ENCODE data around the gene EPS15. TPM values are rescaled to one million over a fixed set of nuclear protein-coding genes. Genes with fewer than 3 reads are reported as not detected.
A peak's percentile ranks its signal among the peaks of the same experiment; 100 is the strongest.
"Not testable (repeated sequence)": the region's sequence is repeated elsewhere in the genome, so short reads cannot be mapped to it uniquely, and the experiment has no call there.

The EPS15 gene
- total and polyA plus RNA-seq, 12 donors = 31.7 to 180 (median 104) TPM

DNA sequence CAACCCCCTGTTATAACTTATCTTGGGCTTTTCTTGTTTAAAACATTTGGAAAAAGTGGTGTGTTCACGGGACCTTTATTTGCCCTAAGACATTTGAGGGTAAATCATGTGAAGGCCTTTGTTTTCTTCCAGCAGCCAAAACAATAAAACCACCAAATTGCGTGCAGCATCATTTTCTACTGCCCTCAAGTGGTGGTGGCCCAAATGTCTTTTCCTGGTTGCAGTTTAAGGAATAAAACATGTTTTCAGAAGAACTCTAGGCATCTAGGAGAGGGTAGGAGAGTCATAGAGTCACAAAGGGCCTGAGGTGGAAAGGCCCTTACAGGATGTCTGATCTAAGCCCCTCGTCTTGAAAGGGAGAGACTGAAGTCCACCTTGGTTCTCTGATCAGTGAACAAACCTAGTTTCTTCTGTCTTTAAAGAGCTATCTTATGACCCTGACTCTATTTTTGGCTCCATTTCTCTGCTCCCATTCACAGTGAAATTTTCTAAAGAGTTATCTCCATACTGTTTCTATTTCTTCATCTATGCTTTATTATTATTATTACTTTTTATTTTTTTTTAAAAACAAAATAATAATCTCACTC lies 16.0 kb upstream of the EPS15 start:
- intact Hi-C loops (cut with DNase I) = loop anchor here in 1 of 2 donors (10.0 kb wide), 1 partner anchor 190 kb away; no protein-coding TSS in a partner anchor
- Histone ChIP-seq H3K36me3 (replicated peaks in 1 of 2) (no peaks in the 10 kb centered on the region), H3K27ac (peak overlapping the region in 2 of 5 donors; percentile 67 to 82), H3K4me3 (no peak overlapping the region), H3K4me1 (replicated peaks in 1 of 2) (peaks cover 11 to 13% of the 10 kb centered on the region in 2 donors), H3K9me3 (replicated peaks in 1 of 3) (no peaks in the 10 kb centered on the region), H3K27me3 (no peaks in the 10 kb centered on the region)
- peak; percentile 69 to 89 (median 73) for DNase-seq
- WGBS, 4 donors = 0 to 8% (median 3%) methylated on average over 3 of the region's 3 CpGs
- TF ChIP-seq, protein P1, sequence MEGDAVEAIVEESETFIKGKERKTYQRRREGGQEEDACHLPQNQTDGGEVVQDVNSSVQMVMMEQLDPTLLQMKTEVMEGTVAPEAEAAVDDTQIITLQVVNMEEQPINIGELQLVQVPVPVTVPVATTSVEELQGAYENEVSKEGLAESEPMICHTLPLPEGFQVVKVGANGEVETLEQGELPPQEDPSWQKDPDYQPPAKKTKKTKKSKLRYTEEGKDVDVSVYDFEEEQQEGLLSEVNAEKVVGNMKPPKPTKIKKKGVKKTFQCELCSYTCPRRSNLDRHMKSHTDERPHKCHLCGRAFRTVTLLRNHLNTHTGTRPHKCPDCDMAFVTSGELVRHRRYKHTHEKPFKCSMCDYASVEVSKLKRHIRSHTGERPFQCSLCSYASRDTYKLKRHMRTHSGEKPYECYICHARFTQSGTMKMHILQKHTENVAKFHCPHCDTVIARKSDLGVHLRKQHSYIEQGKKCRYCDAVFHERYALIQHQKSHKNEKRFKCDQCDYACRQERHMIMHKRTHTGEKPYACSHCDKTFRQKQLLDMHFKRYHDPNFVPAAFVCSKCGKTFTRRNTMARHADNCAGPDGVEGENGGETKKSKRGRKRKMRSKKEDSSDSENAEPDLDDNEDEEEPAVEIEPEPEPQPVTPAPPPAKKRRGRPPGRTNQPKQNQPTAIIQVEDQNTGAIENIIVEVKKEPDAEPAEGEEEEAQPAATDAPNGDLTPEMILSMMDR (IDR thresholded peaks at IDR 0.05) = peak; percentile 70 to 88 (median 86)
- TF ChIP-seq POLR2A (IDR thresholded peaks at IDR 0.05) = no peak

DNA sequence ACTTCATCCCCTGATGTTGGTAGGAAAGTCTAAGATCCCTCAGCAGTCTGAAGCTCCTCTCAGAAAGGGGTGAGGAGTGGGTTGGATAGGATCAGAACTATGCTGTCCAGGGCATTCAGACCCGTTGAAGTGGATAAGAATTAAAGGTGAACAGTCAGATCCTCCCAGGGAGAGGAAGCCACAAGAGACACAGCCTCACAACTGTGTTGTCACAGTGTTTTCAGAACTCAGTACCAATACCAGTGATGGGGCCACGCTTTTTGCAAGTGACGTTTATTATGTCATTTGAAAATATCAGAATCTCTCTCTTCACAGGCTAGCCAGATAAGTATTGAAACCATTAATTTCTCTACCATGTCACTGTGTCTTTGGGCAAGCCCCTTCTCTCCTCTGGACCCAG lies 15.4 kb upstream of the EPS15 start:
- no peak overlapping the region for H3K4me3 ChIP-seq
- intact Hi-C loops (cut with DNase I) = loop anchor here in 1 of 2 donors (10.0 kb wide), 1 partner anchor 190 kb away; no protein-coding TSS in a partner anchor
- TF ChIP-seq, protein P1 (IDR thresholded peaks at IDR 0.05) = no peak
- TF ChIP-seq POLR2A (IDR thresholded peaks at IDR 0.05) = no peak

DNA sequence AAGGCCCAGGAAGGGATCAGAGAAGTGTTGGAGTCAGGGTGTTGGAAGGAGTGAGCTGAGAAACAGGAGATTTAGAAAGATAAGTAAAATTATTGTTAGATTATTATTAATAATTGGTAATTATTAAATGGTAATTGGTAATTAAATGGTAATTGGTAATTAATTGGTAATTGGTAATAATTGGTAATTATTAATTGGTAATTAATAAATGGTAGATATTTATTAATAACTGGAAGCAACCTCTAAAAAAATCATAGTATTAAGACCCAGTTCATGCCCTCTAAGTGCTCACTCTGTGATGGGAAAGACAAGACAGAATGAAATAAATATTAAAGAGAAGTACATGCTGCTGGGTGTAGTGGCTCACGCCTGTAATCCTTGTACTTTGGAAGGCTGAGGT lies 13.8 kb upstream of the EPS15 start:
- TF ChIP-seq POLR2A (IDR thresholded peaks at IDR 0.05) = no peak
- TF ChIP-seq, protein P1 (IDR thresholded peaks at IDR 0.05) = no peak

More for the DNA sequence above, 15.4 kb upstream of the EPS15 start:
- Histone ChIP-seq H3K36me3 (replicated peaks in 1 of 2) (no peaks in the 10 kb centered on the region), H3K27ac (peak overlapping the region in 3 of 5 donors; percentile 0 to 82 (median 67)), H3K4me1 (replicated peaks in 1 of 2) (peaks cover 11 to 13% of the 10 kb centered on the region in 2 donors), H3K27me3 (no peaks in the 10 kb centered on the region), H3K9me3 (replicated peaks in 1 of 3) (no peaks in the 10 kb centered on the region)
- WGBS, 4 donors = 47 to 68% (median 55%) methylated on average over 3 of the region's 3 CpGs
- no peak for DNase-seq

DNA sequence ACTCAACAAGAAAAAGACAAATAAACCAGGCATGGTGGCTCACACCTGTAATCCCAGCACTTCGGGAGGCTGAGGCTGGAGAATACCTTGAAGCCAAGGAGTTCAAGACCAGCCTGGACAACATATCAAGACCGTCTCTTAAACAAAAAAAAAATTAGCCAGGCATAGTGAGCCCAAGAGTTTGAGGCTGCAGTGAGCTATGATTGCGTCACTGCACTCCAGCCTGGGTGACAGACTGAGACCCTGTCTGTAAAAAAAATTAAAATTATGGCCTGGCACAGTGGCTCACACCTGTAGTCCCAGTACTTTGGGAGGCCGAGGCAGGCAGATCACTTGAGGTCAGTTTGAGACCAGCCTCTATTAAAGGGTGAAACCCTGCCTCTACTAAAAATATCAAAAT lies 11.4 kb upstream of the EPS15 start:
- not testable (repeated sequence) for H3K4me3 ChIP-seq; H3K9me3 ChIP-seq (replicated peaks in 1 of 3); H3K36me3 ChIP-seq (replicated peaks in 1 of 2); H3K27ac ChIP-seq; H3K27me3 ChIP-seq; DNase-seq
- intact Hi-C loops (cut with DNase I) = loop anchor here in 1 of 2 donors (10.0 kb wide), 1 partner anchor 186 kb away; no protein-coding TSS in a partner anchor
- peaks cover 11 to 13% of the 10 kb centered on the region in 2 donors for H3K4me1 ChIP-seq (replicated peaks in 1 of 2)
- 88 to 96% (median 94%) methylated on average over 4 of the region's 4 CpGs for WGBS, 4 donors

More for the DNA sequence above, 13.8 kb upstream of the EPS15 start:
- DNase-seq = no peak
- WGBS, 4 donors = 93 to 97% (median 95%) methylated on average over 1 of the region's 1 CpG
- H3K9me3 ChIP-seq (replicated peaks in 1 of 3) = no peaks in the 10 kb centered on the region
- no peak overlapping the region for H3K27ac ChIP-seq
- no peaks in the 10 kb centered on the region for H3K36me3 ChIP-seq (replicated peaks in 1 of 2)
- intact Hi-C loops (cut with DNase I) = loop anchor here in 1 of 2 donors (10.0 kb wide), 1 partner anchor 188 kb away; no protein-coding TSS in a partner anchor
- no peak overlapping the region for H3K4me3 ChIP-seq
- H3K4me1 ChIP-seq (replicated peaks in 1 of 2) = peaks cover 11 to 13% of the 10 kb centered on the region in 2 donors
- H3K27me3 ChIP-seq = no peaks in the 10 kb centered on the region

- Histone ChIP-seq H3K27me3 (no peaks in the 10 kb centered on the region), H3K9me3 (replicated peaks in 1 of 3) (no peaks in the 10 kb centered on the region), H3K36me3 (replicated peaks in 1 of 2) (no peaks in the 10 kb centered on the region), H3K27ac (no peak overlapping the region), H3K4me3 (no peak overlapping the region), H3K4me1 (replicated peaks in 1 of 2) (no peaks in the 10 kb centered on the region)
- intact Hi-C loops (cut with DNase I) = no loop called here
- TF ChIP-seq, protein P1 (IDR thresholded peaks at IDR 0.05) = no peak
- TF ChIP-seq POLR2A (IDR thresholded peaks at IDR 0.05) = no peak
- no peak for DNase-seq
These were observed 8.1 kb upstream of the EPS15 start for GRCh38 chr1:51527144-51527543.

Data from adrenal gland (tissue), 12 donors.